ENCODE results near the gene SLC17A1. TPM values are rescaled to one million over a fixed set of nuclear protein-coding genes. Genes with fewer than 3 reads are reported as not detected.

The SLC17A1 gene
- total RNA-seq, 1 experiment from 2014 or later = not detected

- intact Hi-C loops (cut with micrococcal nuclease; ENCODE audit: unreplicated experiment) = no loop called here
- ChIA-PET POLR2A (ENCODE audit: low non-redundant PET) (no interaction called here), CTCF (no interaction called here)
- TF ChIP-seq EZH2 (IDR thresholded peaks at IDR 0.05; ENCODE audit: borderline replicate concordance, low read depth, low read length, poor library complexity, severe bottlenecking) (no peak), CTCF (conservative IDR thresholded peaks at IDR 0.05; ENCODE audit: low read depth, low read length) (no peak)
- no TSS peak for BruUV-seq (replicated peaks)
- no peaks in the 10 kb centered on the region for H3K4me1 ChIP-seq (ENCODE audit: insufficient read depth, low read length, poor library complexity, severe bottlenecking)
- no peak overlapping the region for H3K27ac ChIP-seq (ENCODE audit: low read depth, low read length, poor library complexity, severe bottlenecking)
- H3K27me3 ChIP-seq (replicated peaks; ENCODE audit: insufficient read depth, low read depth, low read length, poor library complexity) = no peaks in the 10 kb centered on the region
- no peaks in the 10 kb centered on the region for H3K9me3 ChIP-seq (ENCODE audit: low read depth, low read length, poor library complexity, severe bottlenecking)
- no peak for DNase-seq (ENCODE audit: low spot score)
- H3K4me3 ChIP-seq (ENCODE audit: low read depth, low read length, poor library complexity, severe bottlenecking) = no peak overlapping the region
- H3K36me3 ChIP-seq (ENCODE audit: insufficient read depth, low read length, poor library complexity, severe bottlenecking) = no peaks in the 10 kb centered on the region
Measured at GRCh38 chr6:25769983-25770382, 61.9 kb downstream of the SLC17A1 start.

GRCh38 chr6:25768566-25768965 is 63.3 kb downstream of the SLC17A1 start:
- Histone ChIP-seq H3K27ac (ENCODE audit: low read depth, low read length, poor library complexity, severe bottlenecking) (no peak overlapping the region), H3K27me3 (replicated peaks; ENCODE audit: insufficient read depth, low read depth, low read length, poor library complexity) (no peaks in the 10 kb centered on the region), H3K4me1 (ENCODE audit: insufficient read depth, low read length, poor library complexity, severe bottlenecking) (no peaks in the 10 kb centered on the region), H3K9me3 (ENCODE audit: low read depth, low read length, poor library complexity, severe bottlenecking) (no peaks in the 10 kb centered on the region), H3K36me3 (ENCODE audit: insufficient read depth, low read length, poor library complexity, severe bottlenecking) (no peaks in the 10 kb centered on the region), H3K4me3 (ENCODE audit: low read depth, low read length, poor library complexity, severe bottlenecking) (no peak overlapping the region)
- POLR2A ChIA-PET (ENCODE audit: low non-redundant PET) = no interaction called here
- TF ChIP-seq EZH2 (IDR thresholded peaks at IDR 0.05; ENCODE audit: borderline replicate concordance, low read depth, low read length, poor library complexity, severe bottlenecking) (no peak), CTCF (conservative IDR thresholded peaks at IDR 0.05; ENCODE audit: low read depth, low read length) (no peak)
- CTCF ChIA-PET = no interaction called here
- no peak for DNase-seq (ENCODE audit: low spot score)
- no TSS peak for BruUV-seq (replicated peaks)
- intact Hi-C loops (cut with micrococcal nuclease; ENCODE audit: unreplicated experiment) = no loop called here

GRCh38 chr6:25764611-25765010 is 67.2 kb downstream of the SLC17A1 start:
- TF ChIP-seq EZH2 (IDR thresholded peaks at IDR 0.05; ENCODE audit: borderline replicate concordance, low read depth, low read length, poor library complexity, severe bottlenecking) (no peak), CTCF (conservative IDR thresholded peaks at IDR 0.05; ENCODE audit: low read depth, low read length) (no peak)
- H3K9me3 ChIP-seq (ENCODE audit: low read depth, low read length, poor library complexity, severe bottlenecking) = no peaks in the 10 kb centered on the region
- intact Hi-C loops (cut with micrococcal nuclease; ENCODE audit: unreplicated experiment) = no loop called here
- DNase-seq (ENCODE audit: low spot score) = no peak
- no TSS peak for BruUV-seq (replicated peaks)
- no peaks in the 10 kb centered on the region for H3K27me3 ChIP-seq (replicated peaks; ENCODE audit: insufficient read depth, low read depth, low read length, poor library complexity)
- H3K4me3 ChIP-seq (ENCODE audit: low read depth, low read length, poor library complexity, severe bottlenecking) = no peak overlapping the region
- ChIA-PET CTCF (interaction anchor here (0.6 kb wide), 2 partner anchors 147 to 1181 kb away, joined by 4 read pairs; no protein-coding TSS in a partner anchor), POLR2A (ENCODE audit: low non-redundant PET) (interaction anchor here (0.6 kb wide), 1 partner anchor 394 kb away, joined by 23 read pairs; no protein-coding TSS in a partner anchor)
- no peaks in the 10 kb centered on the region for H3K36me3 ChIP-seq (ENCODE audit: insufficient read depth, low read length, poor library complexity, severe bottlenecking)
- H3K27ac ChIP-seq (ENCODE audit: low read depth, low read length, poor library complexity, severe bottlenecking) = no peak overlapping the region
- no peaks in the 10 kb centered on the region for H3K4me1 ChIP-seq (ENCODE audit: insufficient read depth, low read length, poor library complexity, severe bottlenecking)
